ENCODE measurements around the gene AJUBA. TPM values are rescaled to one million over a fixed set of nuclear protein-coding genes. Genes with fewer than 3 reads are reported as not detected.

Gene AJUBA
- total and polyA plus RNA-seq, 2 of the 8 experiments (the other 6 are each of a cell fraction or from before 2014, with no cell fraction given), result 33.1 to 46.0 TPM

GRCh38 chr14:22986508-22987054 lies 4.2 kb upstream of the AJUBA start:
- Histone ChIP-seq H3K56ac (replicated peaks; ENCODE audit: insufficient read length, low read depth, low read length) (no peak overlapping the region), H3K27ac (ENCODE audit: low read depth, low read length) (no peak overlapping the region), H2BK20ac (ENCODE audit: low read length) (no peak overlapping the region), H4K5ac (ENCODE audit: insufficient read length, low read depth, low read length) (no peak overlapping the region), H3K23ac (ENCODE audit: insufficient read length) (no peak overlapping the region), H3K23me2 (ENCODE audit: low read depth, low read length) (peaks cover 9% of the 10 kb centered on the region), H3K4me1 (replicated peaks in 1 of 4; ENCODE audit: control insufficient read depth in 3 of 4, insufficient read depth in 4 of 4, low read length in 3 of 4) (no peaks in the 10 kb centered on the region), H3K18ac (ENCODE audit: extremely low read depth, low read length) (no peak overlapping the region), H2AFZ (ENCODE audit: low read length) (no peak overlapping the region), H3K14ac (ENCODE audit: insufficient read length) (no peak overlapping the region), H3K79me2 (ENCODE audit: control insufficient read depth in 1 of 2, insufficient read depth in 2 of 2, low read length in 2 of 2) (peaks cover 0 to 7% of the 10 kb centered on the region in 2 experiments; a peak in 1 of 4 replicates), H4K91ac (replicated peaks; ENCODE audit: insufficient read length, low read length) (no peak overlapping the region), H3K4me3 (ENCODE audit: extremely low read depth in 1 of 4, insufficient read depth in 2 of 4, low read depth in 3 of 4, low read length in 4 of 4) (no peak overlapping the region), H3K9ac (replicated peaks in 1 of 4; ENCODE audit: extremely low read depth in 1 of 4, low read depth in 3 of 4, low read length in 3 of 4) (no peak overlapping the region), H2AK5ac (ENCODE audit: low read depth, low read length) (no peak overlapping the region), H3K36me3 (ENCODE audit: control insufficient read depth in 2 of 4, insufficient read depth in 4 of 4, low read length in 3 of 4) (peaks cover 0 to 6% (median 0%) of the 10 kb centered on the region in 4 experiments; a peak in 1 of 8 replicates), H3K79me1 (ENCODE audit: low read depth, low read length) (no peaks in the 10 kb centered on the region), H3K4me2 (ENCODE audit: insufficient read depth in 1 of 2, low read depth in 2 of 2, low read length in 2 of 2) (no peak overlapping the region), H3K9me3 (ENCODE audit: insufficient read depth in 2 of 2, low read depth in 1 of 2, low read length in 1 of 2) (peaks cover 2 to 4% of the 10 kb centered on the region in 2 experiments; a peak in 1 of 4 replicates), H4K8ac (ENCODE audit: extremely low read depth, insufficient read depth, low read length) (no peak overlapping the region), H4K20me1 (replicated peaks in 1 of 2; ENCODE audit: control insufficient read depth in 1 of 2, insufficient read depth in 2 of 2, low read length in 2 of 2) (no peaks in the 10 kb centered on the region), H2BK15ac (ENCODE audit: low read length) (no peak overlapping the region), H3K4ac (replicated peaks; ENCODE audit: insufficient read length, low read depth, low read length) (no peak overlapping the region), H2BK5ac (ENCODE audit: low read depth, low read length) (no peak overlapping the region), H2BK12ac (ENCODE audit: low read depth, low read length) (no peak overlapping the region), H2BK120ac (replicated peaks; ENCODE audit: low read depth, low read length) (no peak overlapping the region), H3K27me3 (replicated peaks in 1 of 4; ENCODE audit: control insufficient read depth in 3 of 4, extremely low read depth in 1 of 4, insufficient read depth in 3 of 4, low read length in 3 of 4) (peaks cover 0 to 2% (median under 1%) of the 10 kb centered on the region in 4 experiments; a peak in 1 of 7 replicates)
- WGBS, 2 experiments (ENCODE audit: extremely low coverage in 1 of 2, insufficient coverage in 1 of 2, insufficient read length in 1 of 2, insufficient replicate concordance in 2 of 2, low coverage in 1 of 2, low lambda C conversion rate in 2 of 2, missing lambda C conversion rate in 1 of 2), result 23% methylated on average over 5 of the region's 5 CpGs; no CpG with 5 or more reads in 1 of the 2 experiments
- DNase-seq (ENCODE audit: low read depth in 1 of 2, low spot score in 2 of 2) (peak in 1 of 2 experiments; percentile 95), FAIRE-seq (peak; percentile 82)
- ChIA-PET POLR2A (ENCODE audit: partially characterized antibody) (interaction anchor here (0.6 to 13.2 kb wide), 21 partner anchors 9 to 85 kb away, joined by 3 to 133 read pairs (median 4); partner anchors contain the start of genes HAUS4 and PSMB5), CTCF (ENCODE audit: partially characterized antibody) (interaction anchor here (0.7 to 23.0 kb wide), 37 partner anchors 8 to 430 kb away, joined by 3 to 785 read pairs (median 7); partner anchors contain the start of genes CDH24, HAUS4, PRMT5 and PSMB11)
- no peak for TF ChIP-seq SP1 (IDR thresholded peaks at IDR 0.05; ENCODE audit: low read depth, low read length)
- no peak for TF ChIP-seq E2F6 (IDR thresholded peaks at IDR 0.05)
- TF ChIP-seq GABPA (IDR thresholded peaks at IDR 0.05; ENCODE audit: borderline replicate concordance, insufficient read depth, low read length), result no peak
- TF ChIP-seq RAD21 (IDR thresholded peaks at IDR 0.05 in 1 of 2, conservative IDR thresholded peaks at IDR 0.05 in 1 of 2; ENCODE audit: low read depth in 2 of 2, low read length in 2 of 2), result peak; percentile 94 to 96
- no peak for TF ChIP-seq FOSL1 (IDR thresholded peaks at IDR 0.05; ENCODE audit: insufficient read depth, low read depth, low read length)
- TF ChIP-seq KDM5A (IDR thresholded peaks at IDR 0.05; ENCODE audit: low read length), result no peak
- TF ChIP-seq SIRT6 (IDR thresholded peaks at IDR 0.05; ENCODE audit: low read length), result no peak
- no peak for TF ChIP-seq JUN (IDR thresholded peaks at IDR 0.05; ENCODE audit: low read depth, low read length)
- no peak for TF ChIP-seq SRF (IDR thresholded peaks at IDR 0.05; ENCODE audit: low read depth, low read length)
- no peak for TF ChIP-seq SAP30 (IDR thresholded peaks at IDR 0.05; ENCODE audit: insufficient read depth, insufficient replicate concordance, low read length)
